NB4 (cell line): ENCODE results near the gene EPHB1.
"Not testable (repeated sequence)": the region's sequence is repeated elsewhere in the genome, so short reads cannot be mapped to it uniquely, and the experiment has no call there.

Experiments used
- DNase-seq: peaks from one replicate; pipeline ENCODE4 v3.0.0; 2010; ENCODE audit warnings: low read depth
- H3K4me3 ChIP-seq: one replicate; pipeline ENCODE4 v1.5.1; 2011; ENCODE audit warnings: mild to moderate bottlenecking, low read depth, low read length, moderate library complexity
- MYC ChIP-seq: IDR thresholded peaks from 2 replicates; pipeline ENCODE4 v1.6.1; 2011; ENCODE audit warnings: low read depth, low read length
- POLR2A ChIP-seq: IDR thresholded peaks from 2 replicates; pipeline ENCODE4 v1.6.1; 2011; ENCODE audit warnings: mild to moderate bottlenecking; ENCODE audit not compliant: insufficient read length; ENCODE audit errors: extremely low read depth
- TF ChIP-seq, protein P1 (sequence below): IDR thresholded peaks from 2 replicates; pipeline ENCODE4 v1.6.1; 2011; ENCODE audit warnings: low read depth, low read length
- TF ChIP-seq, protein P2 (sequence below): IDR thresholded peaks from one replicate; pipeline ENCODE4 v1.5.1; 2012; ENCODE audit warnings: low read depth, low read length

Gene EPHB1

DNA sequence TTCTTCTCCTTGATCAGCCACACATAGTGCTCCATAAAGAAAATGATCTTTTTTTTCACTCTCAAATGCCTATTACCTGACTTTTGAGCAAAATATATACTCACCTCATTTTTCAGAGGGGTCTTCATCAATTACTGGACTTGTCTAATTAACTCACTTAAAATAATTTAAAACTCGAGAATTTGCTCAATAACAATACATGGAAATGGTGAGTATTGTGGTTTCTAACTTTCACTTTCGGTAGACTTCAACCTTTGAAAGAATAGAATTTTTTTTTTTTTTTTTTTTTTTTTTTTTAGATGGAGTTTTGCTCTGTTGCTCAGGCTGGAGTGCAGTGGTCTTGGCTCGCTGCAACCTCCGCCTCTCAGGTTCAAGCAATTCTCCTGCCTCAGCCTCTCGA, 17.7 kb upstream of the EPHB1 start:
- no peak overlapping the region for H3K4me3 ChIP-seq
- TF ChIP-seq, protein P1, sequence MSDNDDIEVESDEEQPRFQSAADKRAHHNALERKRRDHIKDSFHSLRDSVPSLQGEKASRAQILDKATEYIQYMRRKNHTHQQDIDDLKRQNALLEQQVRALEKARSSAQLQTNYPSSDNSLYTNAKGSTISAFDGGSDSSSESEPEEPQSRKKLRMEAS, result no peak
- TF ChIP-seq POLR2A (no peak), MYC (no peak)
- TF ChIP-seq, protein P2, sequence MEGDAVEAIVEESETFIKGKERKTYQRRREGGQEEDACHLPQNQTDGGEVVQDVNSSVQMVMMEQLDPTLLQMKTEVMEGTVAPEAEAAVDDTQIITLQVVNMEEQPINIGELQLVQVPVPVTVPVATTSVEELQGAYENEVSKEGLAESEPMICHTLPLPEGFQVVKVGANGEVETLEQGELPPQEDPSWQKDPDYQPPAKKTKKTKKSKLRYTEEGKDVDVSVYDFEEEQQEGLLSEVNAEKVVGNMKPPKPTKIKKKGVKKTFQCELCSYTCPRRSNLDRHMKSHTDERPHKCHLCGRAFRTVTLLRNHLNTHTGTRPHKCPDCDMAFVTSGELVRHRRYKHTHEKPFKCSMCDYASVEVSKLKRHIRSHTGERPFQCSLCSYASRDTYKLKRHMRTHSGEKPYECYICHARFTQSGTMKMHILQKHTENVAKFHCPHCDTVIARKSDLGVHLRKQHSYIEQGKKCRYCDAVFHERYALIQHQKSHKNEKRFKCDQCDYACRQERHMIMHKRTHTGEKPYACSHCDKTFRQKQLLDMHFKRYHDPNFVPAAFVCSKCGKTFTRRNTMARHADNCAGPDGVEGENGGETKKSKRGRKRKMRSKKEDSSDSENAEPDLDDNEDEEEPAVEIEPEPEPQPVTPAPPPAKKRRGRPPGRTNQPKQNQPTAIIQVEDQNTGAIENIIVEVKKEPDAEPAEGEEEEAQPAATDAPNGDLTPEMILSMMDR, result no peak
- DNase-seq, result no peak

DNA sequence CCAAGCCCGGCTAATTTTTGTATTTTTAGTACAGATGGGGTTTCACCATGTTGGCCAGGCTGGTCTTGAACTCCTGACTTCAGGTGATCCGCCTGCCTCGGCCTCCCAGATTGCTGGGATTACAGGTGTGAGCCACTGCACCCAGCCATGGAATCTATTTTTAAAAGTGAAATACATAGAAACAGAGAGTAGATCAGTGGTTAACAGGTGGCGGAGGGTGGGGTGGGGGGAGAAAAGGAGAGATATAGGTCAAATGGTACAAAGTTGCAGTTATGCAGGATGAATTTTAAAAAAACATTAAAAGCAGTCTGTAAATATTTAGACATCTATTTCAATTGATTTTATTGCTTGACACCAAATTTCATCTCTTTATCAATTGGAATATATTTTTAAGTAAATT, 6.8 kb upstream of the EPHB1 start:
- not testable (repeated sequence) for H3K4me3 ChIP-seq, DNase-seq

DNA sequence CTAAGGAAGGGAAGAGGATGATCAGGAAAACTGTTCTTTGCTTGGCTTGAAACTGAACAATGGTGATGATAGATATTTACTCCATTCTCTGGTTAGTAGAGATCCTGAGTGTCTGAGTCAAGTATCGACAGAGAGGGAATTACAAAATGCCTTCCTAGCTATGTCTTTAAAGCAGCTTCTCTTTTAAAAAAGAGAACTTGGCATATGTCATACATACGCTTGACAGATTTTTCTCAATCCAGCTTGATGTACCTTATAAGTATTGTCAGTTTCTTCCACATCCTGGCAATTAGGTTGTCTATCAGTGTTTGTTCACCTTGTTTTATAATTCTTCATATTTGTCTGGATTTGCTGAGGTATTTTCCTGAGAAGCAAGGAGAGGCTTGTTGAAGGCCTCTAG, 5.0 kb upstream of the EPHB1 start:
- TF ChIP-seq, protein P2, result no peak
- TF ChIP-seq, protein P1, result no peak
- TF ChIP-seq POLR2A (no peak), MYC (no peak)
- DNase-seq, result no peak
- H3K4me3 ChIP-seq, result no peak overlapping the region

DNA sequence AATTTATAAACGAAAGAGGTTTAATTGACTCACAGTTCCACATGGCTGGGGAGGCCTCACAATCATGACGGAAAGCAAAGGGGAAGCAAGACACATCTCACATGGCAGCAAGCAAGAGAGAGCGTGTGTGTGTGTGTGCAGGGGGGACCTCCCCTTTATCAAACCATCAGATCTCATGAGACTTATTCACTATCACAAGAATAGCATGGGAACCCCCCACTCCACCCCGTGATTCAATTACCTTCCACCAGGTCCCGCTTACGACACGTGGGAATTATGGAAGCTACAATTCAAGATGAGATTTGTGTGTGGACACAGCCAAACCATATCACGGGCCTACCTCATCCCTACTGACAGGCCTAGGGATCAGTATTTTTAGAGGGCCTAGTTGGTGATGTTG, 3.1 kb upstream of the EPHB1 start:
- no peak overlapping the region for H3K4me3 ChIP-seq
- TF ChIP-seq, protein P1, result no peak
- TF ChIP-seq MYC, result no peak
- TF ChIP-seq, protein P2, result no peak
- TF ChIP-seq POLR2A, result no peak

DNA sequence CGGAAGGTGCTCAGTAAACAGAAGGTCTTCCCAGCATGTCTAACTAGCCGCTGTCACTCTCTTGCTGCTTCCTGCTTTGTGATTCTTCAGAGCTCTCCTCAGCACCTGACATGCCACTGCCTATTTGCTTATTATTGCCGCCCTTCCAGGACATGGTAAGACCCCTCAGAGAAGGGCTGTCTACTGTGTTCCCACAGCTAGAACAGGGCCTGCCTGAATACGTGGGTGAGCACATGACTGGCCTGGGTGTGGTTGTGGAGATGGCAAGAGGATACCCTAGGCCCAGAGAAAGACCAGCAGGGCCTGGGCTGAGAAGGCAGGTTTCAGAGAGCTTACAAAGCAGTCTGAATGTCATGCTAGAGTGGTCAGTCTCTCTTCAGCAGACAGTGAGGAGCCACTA, 2.4 kb upstream of the EPHB1 start:
- no peak overlapping the region for H3K4me3 ChIP-seq
- TF ChIP-seq MYC, result no peak
- TF ChIP-seq, protein P1, result no peak
- TF ChIP-seq POLR2A, result no peak
- TF ChIP-seq, protein P2, result no peak
- no peak for DNase-seq

More for the DNA sequence above, 3.1 kb upstream of the EPHB1 start:
- DNase-seq, result no peak

DNA sequence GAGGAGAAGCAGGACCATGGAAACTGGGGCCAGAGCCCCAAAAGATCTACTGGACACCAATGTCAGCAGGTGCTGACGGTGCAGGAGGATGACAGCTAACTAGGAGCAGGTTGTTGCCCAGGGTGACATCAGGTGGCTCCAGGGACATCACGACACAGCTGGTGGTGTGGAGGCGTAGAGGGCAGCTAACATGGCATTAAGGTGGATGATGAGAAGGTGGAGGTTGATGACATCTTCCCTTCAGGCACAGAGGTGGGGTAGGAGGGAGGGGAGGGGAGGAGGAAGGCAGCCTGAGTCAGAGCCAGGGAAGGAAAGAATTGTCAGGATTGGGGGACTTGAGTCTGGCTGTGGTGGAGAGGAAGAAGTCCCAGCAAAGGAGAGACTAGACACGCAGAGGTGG, 1.5 kb upstream of the EPHB1 start:
- DNase-seq, result no peak
- TF ChIP-seq MYC (no peak), POLR2A (no peak)
- TF ChIP-seq, protein P2, result no peak
- TF ChIP-seq, protein P1, result no peak
- no peak overlapping the region for H3K4me3 ChIP-seq
